B cell (primary cell): ENCODE data around the gene COA5.
A peak's percentile ranks its signal among the peaks of the same experiment; 100 is the strongest.

Source experiments
- EZH2 ChIP-seq: IDR thresholded peaks from 2 replicates; pipeline ENCODE4 v1.6.1; 2012; ENCODE audit warnings: borderline replicate concordance, low read depth, mild to moderate bottlenecking, moderate library complexity, low read length; ENCODE audit not compliant: insufficient read depth, poor library complexity, severe bottlenecking
- TF ChIP-seq, protein P1 (sequence below): fragments of 200-600 bp; IDR thresholded peaks from one replicate; pipeline ENCODE4 v1.8.0; 2022; ENCODE audit warnings: antibody characterized with exemption, mild to moderate bottlenecking

DNA sequence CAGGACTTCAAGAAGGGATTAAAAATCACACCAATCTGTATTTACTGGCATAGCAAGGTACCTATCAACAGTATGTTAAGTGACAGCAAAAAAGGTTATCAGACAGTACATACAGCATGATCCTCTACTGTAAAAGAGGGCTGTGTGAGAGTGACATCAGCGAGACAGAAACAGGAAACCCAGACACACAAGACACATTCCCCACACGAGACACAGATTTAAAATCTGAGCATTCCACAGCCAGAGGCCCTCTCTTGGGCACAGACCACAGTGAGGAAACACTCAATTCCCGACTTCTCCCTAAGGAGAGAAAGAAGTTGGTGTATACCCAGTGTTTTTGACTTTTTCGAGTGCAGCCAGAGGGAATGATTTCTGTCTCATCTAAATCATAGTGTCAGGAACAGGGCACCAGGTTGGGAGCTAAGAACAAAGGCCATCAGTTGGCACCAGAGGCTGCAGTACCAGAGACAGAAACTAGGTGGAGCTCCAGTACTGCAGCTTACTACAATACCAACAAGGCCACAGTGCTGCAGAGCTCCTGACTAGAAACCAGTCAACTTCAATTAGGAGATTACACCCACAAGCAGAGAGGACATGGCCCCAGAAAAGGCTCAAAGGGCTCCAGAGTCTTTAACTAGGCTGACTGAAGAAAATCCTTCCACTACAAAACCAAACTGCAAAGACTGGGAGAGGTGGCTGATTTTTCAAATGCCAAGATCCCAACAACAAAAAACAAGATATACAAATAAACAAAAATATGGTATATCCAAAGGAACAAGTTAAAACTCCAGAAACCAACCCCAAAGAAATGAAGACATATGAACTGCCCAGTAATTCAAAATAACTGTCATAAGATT lies 41.1 kb upstream of the COA5 start:
- TF ChIP-seq, protein P1, sequence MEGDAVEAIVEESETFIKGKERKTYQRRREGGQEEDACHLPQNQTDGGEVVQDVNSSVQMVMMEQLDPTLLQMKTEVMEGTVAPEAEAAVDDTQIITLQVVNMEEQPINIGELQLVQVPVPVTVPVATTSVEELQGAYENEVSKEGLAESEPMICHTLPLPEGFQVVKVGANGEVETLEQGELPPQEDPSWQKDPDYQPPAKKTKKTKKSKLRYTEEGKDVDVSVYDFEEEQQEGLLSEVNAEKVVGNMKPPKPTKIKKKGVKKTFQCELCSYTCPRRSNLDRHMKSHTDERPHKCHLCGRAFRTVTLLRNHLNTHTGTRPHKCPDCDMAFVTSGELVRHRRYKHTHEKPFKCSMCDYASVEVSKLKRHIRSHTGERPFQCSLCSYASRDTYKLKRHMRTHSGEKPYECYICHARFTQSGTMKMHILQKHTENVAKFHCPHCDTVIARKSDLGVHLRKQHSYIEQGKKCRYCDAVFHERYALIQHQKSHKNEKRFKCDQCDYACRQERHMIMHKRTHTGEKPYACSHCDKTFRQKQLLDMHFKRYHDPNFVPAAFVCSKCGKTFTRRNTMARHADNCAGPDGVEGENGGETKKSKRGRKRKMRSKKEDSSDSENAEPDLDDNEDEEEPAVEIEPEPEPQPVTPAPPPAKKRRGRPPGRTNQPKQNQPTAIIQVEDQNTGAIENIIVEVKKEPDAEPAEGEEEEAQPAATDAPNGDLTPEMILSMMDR, result peak; percentile 98
- TF ChIP-seq EZH2, result no peak
